ENCODE data around the gene AMOTL2.

DNA sequence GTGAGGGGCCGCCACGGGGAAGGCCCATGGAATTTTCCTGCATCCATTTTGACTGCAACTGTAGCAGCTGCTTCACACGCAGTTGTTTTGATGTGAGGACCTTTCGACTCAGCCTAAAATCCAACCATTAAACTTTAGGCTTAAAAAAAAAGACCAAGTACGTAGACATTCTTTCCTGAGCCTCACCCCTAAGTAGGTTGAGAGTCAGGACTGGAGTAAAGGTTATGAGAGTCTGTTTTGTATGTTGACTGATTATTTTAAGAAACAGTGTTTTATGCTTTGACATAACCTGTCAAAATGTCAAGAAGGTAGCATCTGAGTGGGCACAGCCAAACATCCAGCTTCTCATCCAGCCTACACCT, 45.7 kb upstream of the AMOTL2 start:
- TF ChIP-seq EZH2 (IDR thresholded peaks at IDR 0.05; ENCODE audit: insufficient read depth, poor library complexity, severe bottlenecking) (no peak), EZH2phosphoT487 (IDR thresholded peaks at IDR 0.05; ENCODE audit: insufficient read depth, low read depth) (no peak)
